ENCODE measurements around the gene CNTN2. TPM values are rescaled to one million over a fixed set of nuclear protein-coding genes. Genes with fewer than 3 reads are reported as not detected.

The CNTN2 gene
- total and polyA plus RNA-seq, 2 of the 8 experiments (the other 6 are each of a cell fraction or from before 2014, with no cell fraction given) = 1.2 to 3.9 TPM

GRCh38 chr1:205028390-205028789 lies 14.6 kb upstream of the CNTN2 start:
- Histone ChIP-seq H3K27ac (ENCODE audit: low read depth, low read length) (no peak overlapping the region), H4K5ac (ENCODE audit: insufficient read length, low read depth, low read length) (no peak overlapping the region), H3K4ac (replicated peaks; ENCODE audit: insufficient read length, low read depth, low read length) (no peak overlapping the region), H2BK20ac (ENCODE audit: low read length) (no peak overlapping the region), H2BK120ac (replicated peaks; ENCODE audit: low read depth, low read length) (no peak overlapping the region), H4K8ac (ENCODE audit: extremely low read depth, insufficient read depth, low read length) (no peak overlapping the region), H3K14ac (ENCODE audit: insufficient read length) (no peak overlapping the region), H3K56ac (replicated peaks; ENCODE audit: insufficient read length, low read depth, low read length) (no peak overlapping the region), H2BK12ac (ENCODE audit: low read depth, low read length) (no peak overlapping the region), H2AK5ac (ENCODE audit: low read depth, low read length) (no peak overlapping the region), H2BK15ac (ENCODE audit: low read length) (no peak overlapping the region), H2AFZ (ENCODE audit: low read length) (no peak overlapping the region), H3K79me2 (ENCODE audit: control insufficient read depth in 1 of 2, insufficient read depth in 2 of 2, low read length in 2 of 2) (no peaks in the 10 kb centered on the region), H4K91ac (replicated peaks; ENCODE audit: insufficient read length, low read length) (no peak overlapping the region), H2BK5ac (ENCODE audit: low read depth, low read length) (no peak overlapping the region), H3K27me3 (replicated peaks in 1 of 4; ENCODE audit: control insufficient read depth in 3 of 4, extremely low read depth in 1 of 4, insufficient read depth in 3 of 4, low read length in 3 of 4) (no peaks in the 10 kb centered on the region), H3K18ac (ENCODE audit: extremely low read depth, low read length) (no peak overlapping the region), H3K23me2 (ENCODE audit: low read depth, low read length) (peaks cover 2% of the 10 kb centered on the region; the same call in 1 of the 2 replicates), H3K36me3 (ENCODE audit: control insufficient read depth in 2 of 4, insufficient read depth in 4 of 4, low read length in 3 of 4) (no peaks in the 10 kb centered on the region), H3K9me3 (ENCODE audit: insufficient read depth in 2 of 2, low read depth in 1 of 2, low read length in 1 of 2) (no peaks in the 10 kb centered on the region), H3K79me1 (ENCODE audit: low read depth, low read length) (no peaks in the 10 kb centered on the region), H3K9ac (replicated peaks in 1 of 4; ENCODE audit: extremely low read depth in 1 of 4, low read depth in 3 of 4, low read length in 3 of 4) (no peak overlapping the region), H3K4me2 (ENCODE audit: insufficient read depth in 1 of 2, low read depth in 2 of 2, low read length in 2 of 2) (no peak overlapping the region), H3K23ac (ENCODE audit: insufficient read length) (no peak overlapping the region), H3K4me1 (replicated peaks in 1 of 4; ENCODE audit: control insufficient read depth in 3 of 4, insufficient read depth in 4 of 4, low read length in 3 of 4) (peaks cover 0 to 11% (median 7%) of the 10 kb centered on the region in 4 experiments; a peak in 6 of 7 replicates), H3K4me3 (ENCODE audit: extremely low read depth in 1 of 4, insufficient read depth in 2 of 4, low read depth in 3 of 4, low read length in 4 of 4) (no peak overlapping the region), H4K20me1 (replicated peaks in 1 of 2; ENCODE audit: control insufficient read depth in 1 of 2, insufficient read depth in 2 of 2, low read length in 2 of 2) (no peaks in the 10 kb centered on the region)
- ChIA-PET CTCF (ENCODE audit: partially characterized antibody) (interaction anchor here (0.6 to 33.2 kb wide), 14 partner anchors 10 to 673 kb away, joined by 3 to 531 read pairs (median 5); no protein-coding TSS in a partner anchor), POLR2A (ENCODE audit: partially characterized antibody) (interaction anchor here (1.3 kb wide), 1 partner anchor 10 kb away, joined by 4 read pairs; no protein-coding TSS in a partner anchor)
- FAIRE-seq (no peak), DNase-seq (ENCODE audit: low read depth in 1 of 2, low spot score in 2 of 2) (no peak)
- WGBS, 2 experiments (ENCODE audit: extremely low coverage in 1 of 2, insufficient coverage in 1 of 2, insufficient read length in 1 of 2, insufficient replicate concordance in 2 of 2, low coverage in 1 of 2, low lambda C conversion rate in 2 of 2, missing lambda C conversion rate in 1 of 2) = 87% methylated on average over 7 of the region's 7 CpGs; no CpG with 5 or more reads in 1 of the 2 experiments
- TF ChIP-seq TCF12 (IDR thresholded peaks at IDR 0.05; ENCODE audit: low read depth, low read length) = no peak
- no peak for TF ChIP-seq JUND (IDR thresholded peaks at IDR 0.05; ENCODE audit: low read length)
- no peak for TF ChIP-seq TAF1 (IDR thresholded peaks at IDR 0.05; ENCODE audit: low read depth, low read length)
- TF ChIP-seq NANOG (IDR thresholded peaks at IDR 0.05; ENCODE audit: insufficient read depth, low read depth, low read length, poor library complexity, severe bottlenecking) = no peak
- TF ChIP-seq CHD1 (IDR thresholded peaks at IDR 0.05; ENCODE audit: low read depth, low read length) = no peak
- no peak for TF ChIP-seq RNF2 (IDR thresholded peaks at IDR 0.05; ENCODE audit: borderline replicate concordance, low read depth, low read length, missing control alignments, poor library complexity, severe bottlenecking)
- TF ChIP-seq RXRA (IDR thresholded peaks at IDR 0.05; ENCODE audit: insufficient read depth, low read depth, low read length) = no peak
- no peak for TF ChIP-seq TAF7 (optimal IDR thresholded peaks at IDR 0.05; ENCODE audit: borderline replicate concordance, low read depth, low read length)
- TF ChIP-seq JUN (IDR thresholded peaks at IDR 0.05; ENCODE audit: low read depth, low read length) = no peak
- TF ChIP-seq RBBP5 (IDR thresholded peaks at IDR 0.05; ENCODE audit: borderline replicate concordance, low read depth, low read length) = no peak
- no peak for TF ChIP-seq EP300 (IDR thresholded peaks at IDR 0.05; ENCODE audit: borderline replicate concordance in 1 of 2, low read depth in 2 of 2, low read length in 2 of 2)
- no peak for TF ChIP-seq SUZ12 (IDR thresholded peaks at IDR 0.05; ENCODE audit: low read length)
- TF ChIP-seq ZNF274 (IDR thresholded peaks at IDR 0.05; ENCODE audit: borderline replicate concordance, extremely low read depth, low read length) = no peak
- TF ChIP-seq GABPA (IDR thresholded peaks at IDR 0.05; ENCODE audit: borderline replicate concordance, insufficient read depth, low read length) = no peak

All from H1 (cell line).